GM12892 (cell line): ENCODE measurements around the gene CHRNG.
"Not testable (repeated sequence)": the region's sequence is repeated elsewhere in the genome, so short reads cannot be mapped to it uniquely, and the experiment has no call there.

Experiments
- DNase-seq: peaks from one replicate; pipeline ENCODE4 v3.0.0; 2011; ENCODE audit not compliant: insufficient read length
- FAIRE-seq: peaks from 2 replicates; lab custom pipeline; 2011; peaks lifted over from hg19 to GRCh38; lab: Jason Lieb, UNC
- POLR2A ChIP-seq: IDR thresholded peaks from 2 replicates; pipeline ENCODE4 v1.6.1; 2011; ENCODE audit warnings: low read depth, low read length, control low read depth
- POLR2AphosphoS5 ChIP-seq: IDR thresholded peaks from 2 replicates; pipeline ENCODE4 v1.6.1; 2011; ENCODE audit warnings: low read depth, low read length, control low read depth
- TAF1 ChIP-seq: IDR thresholded peaks from 2 replicates; pipeline ENCODE4 v1.6.1; 2011; ENCODE audit warnings: low read depth, mild to moderate bottlenecking, control low read depth, low read length, borderline replicate concordance

Gene CHRNG

GRCh38 chr2:232562515-232563151, 23.1 kb downstream of the CHRNG start:
- no peak for TF ChIP-seq POLR2A
- TF ChIP-seq POLR2AphosphoS5: no peak; the same call in 1 of the 2 replicates
- no peak for TF ChIP-seq TAF1
- no peak for DNase-seq
- no peak for FAIRE-seq

GRCh38 chr2:232563580-232563979, 24.1 kb downstream of the CHRNG start:
- TF ChIP-seq TAF1 (no peak), POLR2A (no peak), POLR2AphosphoS5 (no peak)
- FAIRE-seq: no peak

GRCh38 chr2:232567721-232568120, 28.2 kb downstream of the CHRNG start:
- DNase-seq (no peak), FAIRE-seq (no peak)
- TF ChIP-seq POLR2A (no peak), TAF1 (no peak), POLR2AphosphoS5 (no peak)

More at GRCh38 chr2:232563580-232563979, 24.1 kb downstream of the CHRNG start:
- no peak for DNase-seq

GRCh38 chr2:232568161-232568560, 28.7 kb downstream of the CHRNG start:
- no peak for DNase-seq
- TF ChIP-seq POLR2A (no peak), TAF1 (no peak), POLR2AphosphoS5 (no peak)
- no peak for FAIRE-seq

- FAIRE-seq (no peak), DNase-seq (no peak)
- no peak for TF ChIP-seq POLR2A
- TF ChIP-seq TAF1: no peak
- TF ChIP-seq POLR2AphosphoS5: no peak
These were observed 30.0 kb downstream of the CHRNG start for GRCh38 chr2:232569541-232569940.

GRCh38 chr2:232570481-232570880, 31.0 kb downstream of the CHRNG start:
- FAIRE-seq, DNase-seq: not testable (repeated sequence)

- TF ChIP-seq POLR2AphosphoS5 (no peak; the same call in 1 of the 2 replicates), TAF1 (no peak), POLR2A (no peak)
- DNase-seq (no peak), FAIRE-seq (no peak)
These were observed 31.6 kb downstream of the CHRNG start for GRCh38 chr2:232571026-232571474.

GRCh38 chr2:232573042-232573441, 33.5 kb downstream of the CHRNG start:
- no peak for FAIRE-seq

GRCh38 chr2:232573771-232574435, 34.4 kb downstream of the CHRNG start:
- no peak for DNase-seq
- no peak for TF ChIP-seq TAF1
- no peak for TF ChIP-seq POLR2A
- no peak for TF ChIP-seq POLR2AphosphoS5

More at GRCh38 chr2:232573042-232573441, 33.5 kb downstream of the CHRNG start:
- no peak for TF ChIP-seq POLR2AphosphoS5
- TF ChIP-seq TAF1: no peak
- no peak for TF ChIP-seq POLR2A
- DNase-seq: no peak

GRCh38 chr2:232574674-232575403, 35.3 kb downstream of the CHRNG start:
- TF ChIP-seq POLR2A (no peak), TAF1 (no peak), POLR2AphosphoS5 (no peak)
- FAIRE-seq: no peak
- no peak for DNase-seq

More at GRCh38 chr2:232573771-232574435, 34.4 kb downstream of the CHRNG start:
- no peak for FAIRE-seq

- TF ChIP-seq POLR2AphosphoS5: no peak
- no peak for TF ChIP-seq POLR2A
- TF ChIP-seq TAF1: no peak
- DNase-seq (no peak), FAIRE-seq (no peak)
These were observed 35.9 kb downstream of the CHRNG start for GRCh38 chr2:232575404-232575746.

- DNase-seq (no peak), FAIRE-seq (no peak)
- TF ChIP-seq POLR2AphosphoS5: no peak
- no peak for TF ChIP-seq TAF1
- TF ChIP-seq POLR2A: no peak
These were observed 37.5 kb downstream of the CHRNG start for GRCh38 chr2:232576995-232577394.

- TF ChIP-seq POLR2AphosphoS5 (no peak), TAF1 (no peak), POLR2A (no peak)
- FAIRE-seq (no peak), DNase-seq (no peak)
These were observed 38.3 kb downstream of the CHRNG start for GRCh38 chr2:232577841-232578240.
